ENCODE measurements around the gene EYS.
"Not testable (repeated sequence)": the region's sequence is repeated elsewhere in the genome, so short reads cannot be mapped to it uniquely, and the experiment has no call there.

The EYS gene

DNA sequence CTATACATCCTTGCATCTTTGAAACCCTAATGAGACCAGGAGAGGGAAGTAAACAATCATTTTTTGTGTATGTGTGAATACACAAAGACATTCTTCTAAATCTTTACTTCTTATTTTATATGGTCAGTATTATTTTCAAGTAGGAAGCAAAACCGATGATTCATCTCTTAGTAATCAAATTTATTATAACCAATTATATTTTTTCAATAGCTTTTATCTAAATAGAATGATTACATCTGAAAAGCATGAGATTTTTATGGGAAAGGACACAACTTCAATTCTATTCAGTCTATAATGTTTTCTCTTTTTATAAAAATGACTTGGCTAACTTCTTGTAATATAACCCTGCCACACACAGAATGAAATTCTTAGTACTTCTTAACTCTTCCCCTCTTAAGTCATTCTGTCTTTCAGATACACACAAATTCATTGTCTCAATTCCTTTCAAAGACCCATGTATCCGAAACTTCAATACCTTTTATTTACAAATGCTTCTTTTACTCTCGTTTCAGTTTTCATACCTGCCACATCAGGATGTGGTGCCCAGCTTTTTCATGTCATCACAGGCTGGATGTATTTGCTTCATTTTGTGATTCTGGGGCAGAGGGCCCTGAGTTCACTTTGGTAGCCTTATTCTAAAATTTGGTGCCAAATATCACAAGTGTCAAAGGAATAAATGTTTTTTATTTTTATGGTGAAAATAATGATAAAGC is 1844.4 kb downstream of the EYS start:
- no peak for DNase-seq

DNA sequence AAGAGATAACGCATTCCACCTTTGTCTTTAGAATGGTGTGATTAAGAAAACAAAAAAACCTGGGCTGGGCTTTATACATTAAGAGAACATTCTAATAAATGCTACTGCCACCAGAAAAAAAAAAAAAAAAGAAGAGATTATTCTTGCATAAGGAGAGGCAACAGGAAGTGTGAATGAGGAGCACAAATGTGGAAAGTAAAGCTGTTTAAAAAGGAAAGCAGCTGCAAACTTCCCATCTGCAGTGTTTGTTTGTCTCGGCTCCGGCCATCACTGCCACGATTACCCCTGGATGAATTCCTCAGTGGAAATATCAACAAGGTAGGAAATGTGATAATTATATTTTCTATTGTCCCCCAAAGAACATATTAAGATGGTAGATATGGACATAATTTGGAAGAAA is 1847.5 kb downstream of the EYS start:
- DNase-seq: no peak

DNA sequence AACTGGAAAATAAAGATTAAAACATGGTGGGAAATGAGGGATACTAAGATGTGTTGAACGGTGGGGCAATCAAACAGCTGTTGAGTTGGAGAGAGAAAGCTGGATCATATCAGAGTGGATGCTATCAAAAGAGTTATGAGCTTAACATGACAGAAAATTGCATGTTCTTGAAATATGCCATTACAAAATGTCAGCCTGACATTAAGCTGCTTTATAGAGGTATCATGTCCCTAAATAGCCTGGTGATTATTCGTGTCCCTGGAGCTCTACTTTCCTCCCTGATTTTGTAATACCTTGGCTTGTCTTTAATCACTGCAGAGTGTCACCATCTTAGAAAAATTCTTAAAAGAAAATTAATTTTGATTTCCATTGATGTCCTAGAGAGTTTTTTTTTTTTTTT is 1848.3 kb downstream of the EYS start:
- DNase-seq: no peak

DNA sequence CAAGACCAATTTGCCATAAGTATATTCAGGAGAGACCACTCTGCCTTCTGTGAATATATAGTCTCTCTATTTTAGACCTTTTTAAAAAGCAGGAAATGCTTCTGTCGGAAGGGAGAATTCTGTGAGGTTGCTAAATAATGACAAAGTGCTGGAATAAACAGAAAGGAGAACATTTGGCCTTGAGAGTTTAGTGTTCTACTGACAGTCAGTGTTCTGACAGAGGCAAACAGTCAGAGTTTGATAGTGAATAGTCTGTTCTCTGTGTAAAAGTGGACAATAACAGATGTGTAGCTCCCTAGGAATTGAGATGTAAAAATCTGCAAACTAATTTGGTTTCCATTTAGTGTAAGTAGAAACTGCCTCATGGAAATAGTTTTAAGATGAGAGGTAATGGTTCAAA is 1850.8 kb downstream of the EYS start:
- DNase-seq: no peak

DNA sequence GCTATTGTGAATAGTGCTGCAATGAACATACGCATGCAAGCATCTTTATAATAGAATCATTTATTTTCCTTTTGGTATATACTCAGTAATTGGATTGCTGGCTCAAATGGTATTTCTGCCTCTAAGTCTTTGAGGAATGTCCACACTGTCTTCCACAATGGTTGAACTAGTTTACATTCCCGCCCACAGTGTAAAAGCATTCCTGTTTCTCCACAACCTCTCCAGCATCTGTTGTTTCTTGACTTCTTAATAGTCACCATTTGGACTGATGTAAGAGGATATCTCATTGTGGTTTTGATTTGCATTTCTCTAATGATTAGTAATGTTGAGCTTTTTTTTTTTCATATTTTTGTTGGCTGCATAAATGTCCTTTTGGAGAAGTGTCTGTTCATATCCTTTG is 1862.7 kb downstream of the EYS start:
- DNase-seq: no peak

DNA sequence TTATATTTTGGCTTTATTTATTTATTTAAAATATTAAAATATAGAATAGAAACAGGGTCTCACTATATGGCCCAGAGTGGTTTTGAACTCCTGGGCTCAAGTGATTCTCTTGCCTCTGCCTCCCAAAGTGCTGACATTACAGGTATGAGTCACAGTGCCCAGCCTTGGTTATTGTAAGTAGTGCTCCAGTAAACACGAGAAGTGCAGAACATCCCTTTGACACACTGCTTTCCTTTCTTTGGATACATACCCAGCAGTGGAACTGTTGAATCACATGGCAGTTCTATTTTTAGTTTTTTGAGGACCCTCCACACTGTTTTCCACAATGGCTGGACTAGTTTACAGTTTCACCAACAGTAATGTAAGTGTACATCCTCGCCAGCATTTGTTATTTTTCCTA is 1867.5 kb downstream of the EYS start:
- no peak for DNase-seq

DNA sequence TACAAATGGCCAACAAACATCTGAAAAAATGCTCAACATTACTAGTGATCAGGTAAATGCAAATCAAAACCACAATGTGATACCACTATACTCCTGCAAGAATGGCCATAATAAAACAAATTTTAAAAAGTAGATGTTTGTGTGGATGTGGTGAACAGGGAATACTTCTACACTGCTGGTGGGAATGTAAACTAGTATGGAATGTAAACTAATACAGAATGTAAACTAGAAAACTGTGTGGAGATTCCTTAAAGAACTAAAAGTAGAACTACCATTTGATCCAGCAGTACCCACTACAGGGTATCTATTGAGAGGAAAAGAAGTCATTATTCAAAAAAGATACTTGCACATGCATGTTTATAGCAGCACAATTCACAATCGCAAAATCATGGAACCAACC is 1878.3 kb downstream of the EYS start:
- DNase-seq: not testable (repeated sequence)

DNA sequence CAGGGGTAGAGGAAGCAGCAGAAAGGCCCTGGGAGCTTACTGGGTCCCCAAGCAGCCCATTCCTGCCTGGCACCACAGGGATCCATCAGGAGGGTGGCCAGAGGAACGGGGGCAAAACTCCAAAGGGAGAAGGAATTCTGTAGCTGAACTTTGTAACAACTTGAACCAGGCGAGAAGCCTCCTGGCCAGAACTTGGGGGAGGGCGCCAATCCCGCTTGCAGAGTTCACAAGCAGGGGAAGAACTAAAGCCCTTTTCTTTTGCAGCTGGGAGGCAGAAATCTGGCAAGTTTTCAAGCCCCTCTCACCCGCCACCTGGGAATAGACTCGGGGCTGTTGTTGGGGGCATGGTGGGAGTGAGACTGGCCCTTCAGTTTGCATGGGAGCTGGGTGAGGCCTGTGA is 1882.3 kb downstream of the EYS start:
- DNase-seq: no peak

DNA sequence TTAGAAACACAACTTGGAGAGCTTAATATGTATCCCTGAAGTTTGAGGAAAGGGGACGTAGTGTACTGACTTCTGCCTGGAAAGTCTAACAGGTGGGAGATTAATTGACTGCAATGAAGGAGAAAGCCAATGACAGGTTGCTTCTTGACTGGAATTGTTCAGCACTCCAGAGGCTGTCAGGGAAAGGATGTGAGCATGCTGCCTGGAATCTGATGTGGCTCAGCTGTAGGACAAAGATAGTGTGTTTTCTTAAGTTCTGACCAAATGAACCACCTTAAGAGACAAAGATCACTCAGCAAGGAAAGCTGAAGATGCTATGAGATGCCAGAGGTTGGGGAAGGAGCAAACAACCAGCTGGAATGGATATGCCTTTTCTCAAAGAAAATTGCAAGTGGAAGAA is 1885.6 kb downstream of the EYS start:
- no peak for DNase-seq

DNA sequence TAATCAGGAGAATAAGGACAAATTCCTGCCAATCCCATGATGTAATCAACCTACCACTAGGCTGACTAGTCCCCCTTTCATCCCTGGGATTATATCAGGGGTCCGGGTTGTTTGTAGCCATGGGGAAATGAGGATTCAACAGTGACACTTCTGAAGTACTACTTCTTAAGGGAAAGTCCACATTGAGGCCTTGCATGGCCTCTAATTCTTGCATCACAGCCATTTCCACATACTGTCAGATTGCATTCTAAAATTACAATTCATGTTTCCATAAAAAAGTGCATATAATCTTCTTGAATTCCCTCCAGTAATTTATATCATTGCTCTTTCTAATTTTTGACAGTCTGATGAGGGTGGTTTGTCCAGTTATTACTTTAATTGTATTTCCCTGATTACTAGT is 1887.2 kb downstream of the EYS start:
- DNase-seq: no peak

DNA sequence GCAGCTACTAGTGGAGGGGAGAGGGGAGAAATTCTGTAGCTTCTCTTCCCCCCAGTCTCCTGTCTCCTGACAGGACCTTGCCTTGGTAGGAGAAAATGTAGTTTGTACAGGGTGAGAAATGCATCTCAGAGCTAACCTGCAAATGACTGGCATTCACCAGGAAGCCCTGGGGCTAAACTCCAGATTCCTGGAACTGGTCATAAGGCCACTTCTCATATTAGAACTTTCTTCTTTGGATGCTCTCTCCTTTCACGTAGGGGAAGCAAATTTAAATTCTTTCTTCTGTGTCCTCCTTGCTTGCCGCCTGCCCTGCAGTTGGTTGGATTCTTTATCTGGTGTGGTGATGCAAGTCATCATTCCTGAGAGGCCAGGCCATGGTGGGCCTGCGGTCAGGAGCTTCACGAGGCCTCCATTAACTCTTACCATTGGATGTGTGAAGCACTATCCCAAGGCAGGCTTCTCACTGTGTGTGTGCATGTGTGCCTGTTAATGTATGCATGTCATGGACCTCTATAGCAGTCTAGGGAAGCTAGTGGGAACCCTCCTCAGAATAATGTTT is 1889.5 kb downstream of the EYS start:
- DNase-seq: no peak

DNA sequence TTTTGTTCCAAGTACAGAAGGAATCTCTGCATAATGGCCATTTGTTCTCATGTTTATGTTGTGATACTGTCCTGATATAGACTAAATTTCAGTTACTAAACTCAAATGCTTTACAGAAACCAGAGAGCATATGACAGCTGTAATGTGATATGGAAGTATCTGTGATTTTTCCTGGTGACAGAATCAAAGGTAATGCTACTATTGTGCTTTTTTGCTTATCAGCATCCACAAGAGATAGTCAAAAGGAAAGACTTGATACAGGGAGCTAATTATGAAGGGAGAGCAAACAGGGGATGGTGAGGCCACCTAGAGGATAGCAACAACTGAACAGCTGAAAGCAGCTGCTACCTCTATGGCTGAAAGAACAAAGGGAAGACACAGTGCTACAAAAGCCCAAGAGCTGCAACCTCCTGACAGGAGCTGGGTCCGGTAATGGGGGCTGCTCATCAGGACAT is 1890.0 kb downstream of the EYS start:
- DNase-seq: no peak

DNA sequence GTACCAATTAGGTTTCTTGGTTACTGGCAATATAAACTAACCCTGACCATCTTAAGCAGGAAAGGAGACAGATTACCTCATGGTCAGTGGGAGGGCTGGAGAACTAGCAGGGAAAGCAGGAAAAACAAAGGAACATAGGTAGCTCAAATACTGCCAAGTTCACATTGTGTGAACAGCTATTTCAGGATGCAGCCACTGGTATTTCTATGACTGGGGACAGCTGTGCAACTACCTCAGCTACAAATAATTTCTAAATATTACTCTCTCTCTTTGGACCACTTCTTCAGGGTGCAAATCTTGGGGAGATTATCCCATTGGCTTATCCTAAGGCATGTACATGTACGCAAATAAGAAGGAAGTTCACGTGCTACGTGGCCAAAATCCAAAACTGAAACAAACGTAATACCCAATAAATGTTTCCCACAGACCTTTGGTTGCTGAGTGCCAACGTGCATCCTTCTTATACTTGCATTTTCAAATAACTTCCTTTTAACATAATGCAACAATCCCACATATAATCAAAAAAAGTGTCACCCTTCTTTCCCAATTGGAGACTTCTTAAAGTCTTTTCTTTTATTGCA is 1890.5 kb downstream of the EYS start:
- no peak for DNase-seq

DNA sequence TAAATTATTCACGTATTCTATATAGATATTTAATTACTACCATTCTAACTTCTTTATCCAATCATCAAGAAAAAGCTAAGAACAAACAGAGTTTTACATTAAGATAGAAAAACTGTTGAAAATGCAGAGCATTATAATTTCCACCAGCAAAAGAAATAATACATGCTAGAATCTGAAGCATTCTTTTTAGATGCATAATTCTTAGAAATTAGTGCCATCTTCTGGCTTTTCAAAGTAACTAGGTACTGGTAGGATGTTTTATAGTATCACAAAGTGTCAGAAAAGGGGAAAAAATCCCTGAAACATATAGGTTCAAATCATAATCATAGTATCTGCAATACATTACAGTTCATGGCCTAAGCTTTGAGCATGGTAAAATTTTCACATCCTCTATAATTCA is 1892.6 kb downstream of the EYS start:
- no peak for DNase-seq

DNA sequence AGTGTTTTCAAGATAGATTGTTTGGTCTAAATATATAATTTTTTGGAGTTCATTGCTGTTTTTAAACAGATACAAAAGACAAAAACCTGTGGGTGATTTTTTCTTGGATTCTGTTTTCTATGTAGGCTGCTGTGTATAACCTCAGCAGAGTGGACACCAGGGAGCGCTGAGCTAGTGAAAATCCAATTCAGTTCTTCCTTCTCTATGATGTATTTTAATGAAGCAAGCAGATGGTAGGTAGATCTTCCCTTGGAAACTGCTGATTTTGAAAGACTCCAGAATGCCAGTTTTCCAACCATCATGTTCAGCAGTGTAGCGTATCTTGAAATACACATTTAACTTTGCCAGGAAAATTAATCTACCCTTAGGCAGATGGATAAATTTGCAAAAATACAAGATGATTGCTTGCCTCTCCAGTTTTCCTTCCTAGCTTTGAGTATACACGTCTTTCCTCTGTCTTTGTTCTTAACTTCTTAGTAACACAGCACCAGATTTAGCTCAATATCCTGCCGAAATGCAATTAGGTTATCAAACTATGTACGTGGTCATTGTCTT is 1893.4 kb downstream of the EYS start:
- DNase-seq: no peak

DNA sequence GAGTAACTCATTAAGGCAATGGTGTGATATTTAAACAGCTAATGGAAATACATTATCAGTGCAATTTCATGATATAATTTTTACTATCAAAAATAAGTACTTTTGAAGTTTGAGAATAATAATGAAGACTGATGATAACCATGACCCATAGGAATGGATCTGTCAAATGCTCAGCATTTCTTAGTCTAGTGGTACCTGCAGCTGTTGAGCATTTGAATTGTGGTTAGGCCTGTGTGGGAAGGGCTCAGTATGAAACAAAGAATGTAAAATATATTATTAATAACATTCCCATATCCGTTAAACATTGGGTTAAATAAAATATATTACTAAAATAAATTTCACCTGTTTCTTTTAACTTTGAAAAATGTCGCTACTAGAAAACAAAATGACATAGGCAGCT is 1898.5 kb downstream of the EYS start:
- no peak for DNase-seq

DNA sequence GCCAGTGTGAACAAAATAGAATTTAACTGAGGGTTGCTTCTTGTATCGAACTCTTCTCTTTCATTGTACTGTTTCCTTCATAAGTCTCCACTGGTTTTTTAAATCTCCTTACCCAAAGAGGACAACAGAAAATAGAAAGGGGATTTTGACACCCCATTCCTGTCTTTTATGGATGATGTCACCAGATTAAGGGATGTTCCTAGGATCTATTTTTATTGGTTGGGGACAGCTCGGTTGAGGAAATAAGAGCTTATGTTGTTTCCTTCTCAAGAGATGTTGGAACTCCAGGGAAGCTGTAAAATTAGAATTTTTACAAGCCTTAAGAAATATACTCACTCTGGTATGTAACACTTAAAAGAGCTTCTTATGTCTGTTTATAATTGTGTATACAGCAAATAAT is 1900.0 kb downstream of the EYS start:
- no peak for DNase-seq

DNA sequence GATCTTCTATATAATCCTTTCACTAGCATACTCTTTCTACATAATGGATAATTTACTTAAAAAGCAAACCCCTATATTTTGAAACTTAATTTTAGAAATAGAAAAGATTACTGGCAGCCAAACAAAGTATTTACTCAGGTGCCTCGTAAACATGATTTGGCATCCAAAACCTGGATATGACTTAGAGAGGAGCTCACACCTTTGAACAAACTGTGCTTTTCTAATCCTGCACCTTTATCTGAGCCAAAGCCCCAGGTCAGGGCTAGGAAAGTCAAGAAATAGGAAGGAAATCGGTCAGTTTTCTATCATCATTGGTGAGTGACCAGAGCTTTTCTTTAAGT is 1900.5 kb downstream of the EYS start:
- DNase-seq: no peak

DNA sequence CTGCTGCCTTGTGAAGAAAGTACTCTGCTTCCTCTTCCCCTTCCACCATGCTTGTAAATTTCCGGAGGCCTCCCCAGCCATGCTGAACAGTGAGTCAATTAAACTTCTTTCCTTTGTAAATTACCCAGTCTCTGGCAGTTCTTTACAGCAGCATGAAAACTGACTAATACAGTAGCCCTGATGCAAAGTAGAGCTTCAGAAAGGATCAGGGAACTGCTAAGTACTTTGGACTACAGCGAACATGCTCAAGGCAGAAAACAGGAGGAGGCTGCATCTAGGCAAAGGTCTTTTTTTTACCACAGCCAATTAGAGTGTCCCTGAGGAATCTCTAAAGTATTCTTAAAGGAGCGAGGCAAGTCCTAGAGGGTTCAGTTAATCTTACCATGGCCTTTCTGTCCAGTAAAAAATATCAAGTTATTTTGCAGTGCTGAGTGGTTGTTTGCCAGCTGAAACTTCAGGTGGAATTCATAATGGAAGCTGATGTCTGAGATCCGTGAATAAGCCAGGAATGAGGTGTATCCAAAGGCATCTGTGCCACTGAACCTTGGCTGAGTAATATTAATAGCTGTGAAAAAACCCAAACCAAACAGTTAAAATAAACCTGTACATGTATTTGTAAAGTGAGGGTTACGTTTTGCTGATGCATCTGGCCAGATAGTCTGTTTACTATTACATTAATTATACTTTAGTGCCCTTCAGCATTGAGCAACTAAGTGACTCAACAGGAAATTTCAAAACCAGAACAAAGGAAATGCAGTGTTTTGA is 1901.0 kb downstream of the EYS start:
- no peak for DNase-seq

DNA sequence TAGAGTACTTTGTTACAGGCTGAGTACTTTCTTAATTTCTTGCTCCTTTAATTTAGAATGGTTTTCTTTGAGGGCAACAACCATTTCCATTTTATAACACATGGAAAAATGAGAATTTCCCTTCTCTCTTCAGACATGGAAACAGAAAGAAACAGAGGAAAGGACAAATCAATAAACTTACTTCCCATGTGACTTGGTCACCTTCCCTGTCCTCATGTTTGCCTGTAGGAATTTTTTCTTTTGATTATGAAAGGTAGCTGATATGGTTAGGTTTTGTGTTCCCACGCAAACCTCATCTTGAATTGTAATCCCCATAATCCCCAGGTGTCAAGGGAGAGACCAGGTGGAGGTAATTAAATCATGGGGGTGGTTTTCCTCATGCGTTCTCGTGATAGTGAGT is 1901.7 kb downstream of the EYS start:
- no peak for DNase-seq

DNA sequence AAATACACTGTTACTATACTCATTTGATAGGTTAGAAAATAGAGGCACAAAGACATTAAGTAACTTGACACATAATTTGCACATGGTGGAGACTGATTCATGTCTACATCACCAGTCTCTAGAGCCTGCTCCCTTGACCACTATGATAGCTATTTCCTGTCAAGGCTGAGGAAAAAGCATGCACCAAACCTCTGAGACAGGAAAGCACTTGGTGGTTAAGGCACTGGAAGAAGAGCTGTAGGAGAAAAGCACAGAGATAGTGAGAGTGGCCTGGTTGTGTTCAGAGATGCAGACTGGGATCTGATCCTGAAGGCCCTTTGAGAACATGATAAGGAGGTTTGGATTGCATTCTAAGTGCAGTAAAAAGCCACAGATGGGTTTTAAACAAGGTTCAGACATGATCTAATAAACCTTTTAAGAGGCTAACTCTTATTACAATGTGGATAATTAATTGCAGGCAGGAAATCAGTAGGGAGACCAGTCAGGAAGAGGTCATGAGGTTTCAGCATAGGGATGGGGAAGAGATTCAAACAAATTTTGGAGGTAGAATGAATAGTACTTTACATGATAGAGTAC is 1902.6 kb downstream of the EYS start:
- no peak for DNase-seq

DNA sequence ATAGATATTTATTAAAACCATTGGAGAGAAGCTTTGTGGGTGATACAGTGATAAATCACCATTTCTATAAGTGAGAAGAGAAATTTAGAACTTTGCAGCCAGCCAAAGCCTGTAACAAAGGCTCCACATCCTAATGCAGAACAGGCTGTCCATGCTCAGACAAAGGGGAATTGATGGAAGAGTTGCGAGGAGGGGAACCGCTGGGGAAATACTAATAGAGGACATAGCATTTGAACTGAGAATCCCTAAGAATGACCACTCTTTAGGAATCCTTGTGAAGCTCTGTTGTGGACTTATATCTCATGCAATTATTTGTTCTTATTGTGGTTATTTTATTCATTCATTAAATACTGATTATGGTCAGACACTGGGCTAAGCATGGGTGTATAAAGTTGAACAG is 1903.7 kb downstream of the EYS start:
- no peak for DNase-seq

DNA sequence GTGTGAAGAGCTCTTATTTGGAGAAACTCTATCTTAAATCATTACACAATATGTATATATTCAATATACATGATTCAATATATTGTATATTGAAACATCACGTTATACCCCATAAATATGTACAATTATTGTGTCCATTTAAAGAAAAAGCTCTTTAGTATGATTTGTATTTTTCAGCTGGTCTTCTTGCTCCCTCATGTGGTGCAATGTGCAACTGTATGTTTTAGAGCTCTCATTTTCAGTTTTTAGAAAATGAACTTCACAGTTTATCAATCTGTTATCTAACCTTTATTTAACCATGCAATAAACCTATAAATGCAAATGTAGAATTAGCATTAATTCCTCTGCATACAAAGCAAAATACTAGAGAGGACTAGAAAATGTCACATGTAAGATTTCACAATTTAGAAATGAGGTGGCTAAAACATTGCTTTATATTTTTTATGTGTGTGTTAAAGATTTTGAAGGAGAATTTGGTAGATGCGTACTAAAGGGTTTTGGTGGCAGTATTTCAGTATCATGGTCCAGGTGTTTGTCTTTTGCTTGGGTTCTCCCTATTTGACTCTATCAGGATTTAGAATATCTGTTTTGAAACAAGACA is 1904.3 kb downstream of the EYS start:
- no peak for DNase-seq
